Esophagus muscularis mucosa (tissue), 4 donors: ENCODE measurements around the gene FBXO7.

Experiments used
- EP300 ChIP-seq: sonication (generic); formaldehyde crosslinking; IDR thresholded peaks from one replicate; pipeline ENCODE4 v1.6.1; 2017; ENCODE audit warnings: antibody characterized with exemption
- POLR2A ChIP-seq: fragments of 450-650 bp; IDR thresholded peaks from one replicate; pipeline ENCODE4 v1.6.1; 2017; ENCODE audit warnings: antibody characterized with exemption, moderate library complexity, mild to moderate bottlenecking, low read depth
- POLR2AphosphoS5 ChIP-seq, 2 donors: sonication (generic); formaldehyde crosslinking; IDR thresholded peaks; one replicate each; pipeline ENCODE4 v1.6.1; 2017; ENCODE audit warnings: antibody characterized with exemption in 2 of 2
- TF ChIP-seq, protein P1 (sequence below), 3 experiments: fragments of 200-600 bp in 2 of 3; fragments of 450-650 bp in 1 of 3; sonication (generic) in 2 of 3; IDR thresholded peaks; one replicate each; pipeline ENCODE4 v1.5.1; 2017 to 2019; ENCODE audit warnings: antibody characterized with exemption in 3 of 3, mild to moderate bottlenecking in 2 of 3, moderate library complexity in 1 of 3

DNA sequence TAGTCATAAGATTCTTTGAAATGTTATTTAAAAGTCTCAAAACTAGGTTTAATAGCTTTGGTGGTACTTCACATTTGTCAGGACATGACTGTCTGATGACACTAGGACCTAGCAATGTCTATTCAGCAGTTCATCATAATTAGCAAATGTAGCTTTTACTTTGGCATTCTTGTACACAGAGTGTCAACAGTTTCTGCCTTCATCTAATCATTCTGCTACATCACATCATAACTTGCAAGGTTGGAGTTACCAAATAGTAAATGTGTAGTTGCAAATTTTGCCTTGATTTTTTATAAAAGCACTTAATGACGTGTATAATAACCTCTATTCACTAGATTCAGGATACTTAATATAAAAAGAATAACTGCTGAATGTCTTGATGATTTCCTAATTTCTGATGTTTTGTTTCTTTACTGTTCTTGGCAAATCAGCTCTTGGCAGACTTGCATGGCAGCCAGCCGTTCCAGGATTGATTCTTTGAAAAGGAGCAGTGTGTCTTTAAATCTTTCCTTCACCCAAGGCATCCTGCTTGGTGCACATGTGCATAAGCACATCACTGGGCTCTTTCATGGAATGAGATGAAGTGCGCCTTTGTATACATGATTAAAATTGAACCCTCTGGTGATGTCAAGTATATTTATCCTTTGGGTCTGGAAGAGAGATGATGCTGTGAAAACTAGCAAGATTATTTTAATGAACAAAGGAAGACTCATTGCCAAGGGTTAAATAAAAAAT, 12.2 kb downstream of the FBXO7 start:
- TF ChIP-seq, protein P1, sequence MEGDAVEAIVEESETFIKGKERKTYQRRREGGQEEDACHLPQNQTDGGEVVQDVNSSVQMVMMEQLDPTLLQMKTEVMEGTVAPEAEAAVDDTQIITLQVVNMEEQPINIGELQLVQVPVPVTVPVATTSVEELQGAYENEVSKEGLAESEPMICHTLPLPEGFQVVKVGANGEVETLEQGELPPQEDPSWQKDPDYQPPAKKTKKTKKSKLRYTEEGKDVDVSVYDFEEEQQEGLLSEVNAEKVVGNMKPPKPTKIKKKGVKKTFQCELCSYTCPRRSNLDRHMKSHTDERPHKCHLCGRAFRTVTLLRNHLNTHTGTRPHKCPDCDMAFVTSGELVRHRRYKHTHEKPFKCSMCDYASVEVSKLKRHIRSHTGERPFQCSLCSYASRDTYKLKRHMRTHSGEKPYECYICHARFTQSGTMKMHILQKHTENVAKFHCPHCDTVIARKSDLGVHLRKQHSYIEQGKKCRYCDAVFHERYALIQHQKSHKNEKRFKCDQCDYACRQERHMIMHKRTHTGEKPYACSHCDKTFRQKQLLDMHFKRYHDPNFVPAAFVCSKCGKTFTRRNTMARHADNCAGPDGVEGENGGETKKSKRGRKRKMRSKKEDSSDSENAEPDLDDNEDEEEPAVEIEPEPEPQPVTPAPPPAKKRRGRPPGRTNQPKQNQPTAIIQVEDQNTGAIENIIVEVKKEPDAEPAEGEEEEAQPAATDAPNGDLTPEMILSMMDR (IDR thresholded peaks at IDR 0.05): no peak
- TF ChIP-seq POLR2A (no peak), POLR2AphosphoS5 (IDR thresholded peaks at IDR 0.05) (no peak), EP300 (no peak)
